NCI-H1436 treated with DMSO at 0.1 percent for 48 hours (cell line): ENCODE results near the gene PXN.
"Not testable (repeated sequence)": the region's sequence is repeated elsewhere in the genome, so short reads cannot be mapped to it uniquely, and the experiment has no call there.

Experiments used
- DNase-seq: peaks from one replicate; lab custom pipeline; 2025; lab: John Stamatoyannopoulos, UW

Gene PXN

GRCh38 chr12:120241561-120242274, 23.8 kb downstream of the PXN start:
- DNase-seq, result no peak

- no peak for DNase-seq
These were observed 25.1 kb downstream of the PXN start for GRCh38 chr12:120240495-120240833.

- no peak for DNase-seq
These were observed 25.6 kb downstream of the PXN start for GRCh38 chr12:120239776-120240494.

- no peak for DNase-seq
These were observed 26.6 kb downstream of the PXN start for GRCh38 chr12:120238839-120239445.

- no peak for DNase-seq
These were observed 27.3 kb downstream of the PXN start for GRCh38 chr12:120238217-120238616.

GRCh38 chr12:120237360-120238171, 28.0 kb downstream of the PXN start:
- DNase-seq, result no peak

GRCh38 chr12:120236809-120237208, 28.7 kb downstream of the PXN start:
- not testable (repeated sequence) for DNase-seq

GRCh38 chr12:120235369-120236323, 29.9 kb downstream of the PXN start:
- DNase-seq, result no peak

GRCh38 chr12:120234643-120235368, 30.7 kb downstream of the PXN start:
- no peak for DNase-seq

GRCh38 chr12:120231316-120232011, 34.1 kb downstream of the PXN start:
- no peak for DNase-seq

- no peak for DNase-seq
These were observed 34.6 kb downstream of the PXN start for GRCh38 chr12:120230974-120231315.

GRCh38 chr12:120230326-120230973, 35.1 kb downstream of the PXN start:
- DNase-seq, result no peak

- no peak for DNase-seq
These were observed 35.8 kb downstream of the PXN start for GRCh38 chr12:120229487-120230325.

- DNase-seq, result no peak
These were observed 36.5 kb downstream of the PXN start for GRCh38 chr12:120229071-120229486.

- peak; percentile 42 for DNase-seq
These were observed 37.0 kb downstream of the PXN start for GRCh38 chr12:120228291-120229070.

GRCh38 chr12:120228041-120228290, 37.6 kb downstream of the PXN start:
- no peak for DNase-seq

- DNase-seq, result no peak
These were observed 38.1 kb downstream of the PXN start for GRCh38 chr12:120227233-120228040.
